Measurements from ENCODE around the gene GRM8.

GRM8 gene

DNA sequence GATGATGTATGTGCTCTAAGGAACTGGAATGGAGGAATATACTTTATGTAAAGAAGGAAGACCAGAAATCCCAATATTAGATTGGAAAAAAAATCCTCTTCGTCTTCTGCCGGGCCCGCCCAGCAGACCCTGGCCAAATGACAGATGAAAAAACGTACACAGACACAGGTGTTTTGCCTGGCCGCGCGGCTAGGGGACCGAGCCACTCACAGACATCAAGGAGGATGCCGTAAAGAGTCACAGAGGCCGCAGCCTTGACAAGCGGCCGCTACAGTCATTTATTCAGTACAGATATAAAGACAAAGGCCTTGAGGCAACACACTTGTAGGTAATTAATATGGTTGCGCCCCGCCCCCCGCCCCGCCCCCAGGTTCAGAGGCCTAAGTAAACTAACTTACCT, 594.1 kb downstream of the GRM8 start:
- no peak for DNase-seq (ENCODE audit: low read depth)

DNA sequence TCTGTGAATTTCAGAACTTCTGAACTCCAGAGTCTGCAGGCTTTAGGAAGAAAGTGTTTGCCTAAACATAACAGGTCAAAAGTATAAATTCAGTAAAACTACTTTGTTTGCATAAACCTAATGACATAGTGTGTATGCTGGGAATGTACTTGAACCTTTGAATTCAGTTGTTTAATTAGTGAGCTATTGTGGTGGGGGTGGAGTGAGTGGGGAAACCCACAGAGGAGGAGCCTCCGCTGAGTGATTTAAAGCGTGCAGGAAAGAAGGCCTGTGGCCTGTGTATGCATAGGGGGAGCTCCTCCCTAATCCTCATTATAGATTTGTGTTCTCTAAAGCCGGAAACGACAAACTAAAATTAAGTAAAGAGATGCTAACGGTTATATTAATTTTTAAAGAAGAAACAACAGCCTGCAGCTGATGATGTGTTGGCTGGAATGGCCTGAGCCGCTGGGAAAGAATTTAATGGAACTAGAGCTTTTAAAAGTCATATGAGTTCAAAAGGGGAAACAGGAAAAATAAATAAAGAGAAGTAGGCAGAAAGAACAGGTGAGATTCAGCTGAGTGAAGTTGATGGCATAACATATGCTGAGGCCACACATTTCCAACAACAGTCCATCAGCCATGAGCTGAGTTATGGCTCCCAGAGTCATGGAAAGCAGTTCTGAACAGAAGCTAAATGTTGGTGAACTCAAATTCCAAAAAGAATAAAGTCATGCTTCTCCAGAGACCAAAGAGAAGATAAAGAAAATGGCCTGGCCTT, 595.0 kb downstream of the GRM8 start:
- DNase-seq (ENCODE audit: low read depth) = no peak

DNA sequence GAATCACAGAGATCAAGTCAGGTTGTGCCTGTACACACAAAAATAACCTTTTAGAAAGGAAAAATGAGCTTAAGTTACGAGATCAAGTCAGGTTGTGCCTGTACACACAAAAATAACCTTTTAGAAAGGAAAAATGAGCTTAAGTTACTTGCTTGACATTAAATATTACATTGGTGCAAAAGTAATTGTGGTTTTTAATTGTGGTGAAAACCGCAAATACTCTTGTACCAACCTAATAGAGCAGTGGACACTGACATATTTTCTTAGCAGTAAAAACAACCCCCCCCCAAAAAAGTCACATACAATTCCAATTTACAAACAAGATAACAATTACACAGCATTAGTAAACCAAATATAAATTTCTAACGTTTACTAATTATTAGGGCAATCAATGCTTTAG, 595.6 kb downstream of the GRM8 start:
- DNase-seq (ENCODE audit: low read depth) = no peak

DNA sequence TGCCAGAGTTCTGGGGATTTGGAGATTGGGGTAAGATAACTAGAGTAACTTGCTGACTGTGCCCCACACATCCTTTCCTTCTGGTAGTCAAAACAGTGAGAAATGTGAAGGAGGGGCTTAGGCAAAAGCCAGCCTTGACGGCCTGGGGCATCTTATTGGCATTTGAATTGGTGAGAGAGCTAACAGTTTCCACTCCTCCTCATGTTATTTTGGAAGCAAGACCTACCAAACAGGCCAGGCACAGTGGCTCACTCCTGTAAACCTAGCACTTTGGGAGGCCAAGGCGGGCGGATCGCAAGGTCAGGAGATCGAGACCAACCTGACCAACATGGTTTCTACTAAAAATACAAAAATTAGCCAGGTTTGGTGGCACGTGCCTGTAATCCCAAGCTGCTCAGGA, 596.6 kb downstream of the GRM8 start:
- no peak for DNase-seq (ENCODE audit: low read depth)

DNA sequence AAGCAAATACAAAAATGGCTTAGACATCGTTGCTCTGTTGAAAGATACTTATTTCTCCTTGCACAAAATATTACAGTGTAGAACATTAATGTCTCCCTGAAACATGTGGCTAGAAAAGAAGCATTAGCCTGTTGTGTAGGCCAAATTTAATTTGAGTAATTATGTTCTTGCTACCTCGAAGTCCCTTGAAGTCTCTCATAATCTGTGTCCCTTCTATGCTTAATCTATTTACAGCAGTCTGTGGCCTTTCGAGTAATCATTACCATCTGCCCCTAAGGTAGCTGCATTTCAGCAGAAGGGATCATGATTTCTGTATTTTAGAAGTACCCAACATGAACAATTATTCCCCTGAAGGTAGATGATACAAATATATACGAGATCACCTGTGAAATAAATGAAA, 615.2 kb downstream of the GRM8 start:
- no peak for DNase-seq (ENCODE audit: low read depth)

DNA sequence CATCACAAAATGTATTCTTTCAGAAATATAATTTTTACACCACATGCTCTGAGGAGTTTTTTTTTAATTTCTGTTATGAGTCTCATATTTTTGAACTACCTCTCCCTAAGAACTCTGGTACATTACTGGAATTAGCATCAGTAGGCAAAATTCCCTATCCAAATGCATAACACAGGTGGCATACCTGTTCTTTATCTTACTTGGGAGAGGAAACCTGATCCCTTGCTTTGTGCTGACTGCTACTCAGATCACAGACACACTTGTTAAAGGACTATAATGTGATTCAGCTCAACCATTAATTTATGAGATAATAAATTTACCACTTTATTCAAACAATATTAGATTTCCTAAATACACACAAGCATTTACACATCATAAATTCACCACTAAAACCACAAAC, 617.2 kb downstream of the GRM8 start:
- no peak for DNase-seq (ENCODE audit: low read depth)

DNA sequence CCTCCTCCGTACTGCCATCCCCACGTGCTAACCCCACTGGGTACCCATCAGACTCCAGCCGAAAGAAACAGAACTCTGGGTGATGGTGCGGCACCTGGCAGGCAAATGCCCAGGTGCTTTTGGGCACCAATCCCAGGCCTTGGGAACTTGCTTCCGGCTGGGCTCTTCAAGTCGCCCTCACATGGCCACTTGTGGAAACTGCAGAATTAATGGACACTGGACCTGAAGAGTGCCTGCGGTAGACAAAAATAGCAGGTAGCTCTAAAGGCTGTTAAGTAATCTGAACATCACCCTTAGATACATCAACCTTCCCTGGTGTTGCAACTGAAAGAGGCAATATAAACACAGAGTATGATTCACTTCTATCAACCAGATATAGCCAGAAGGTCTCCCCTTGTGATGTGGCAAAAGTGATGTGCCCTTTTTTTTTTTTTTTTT, 644.4 kb downstream of the GRM8 start:
- no peak for DNase-seq (ENCODE audit: low read depth)

DNA sequence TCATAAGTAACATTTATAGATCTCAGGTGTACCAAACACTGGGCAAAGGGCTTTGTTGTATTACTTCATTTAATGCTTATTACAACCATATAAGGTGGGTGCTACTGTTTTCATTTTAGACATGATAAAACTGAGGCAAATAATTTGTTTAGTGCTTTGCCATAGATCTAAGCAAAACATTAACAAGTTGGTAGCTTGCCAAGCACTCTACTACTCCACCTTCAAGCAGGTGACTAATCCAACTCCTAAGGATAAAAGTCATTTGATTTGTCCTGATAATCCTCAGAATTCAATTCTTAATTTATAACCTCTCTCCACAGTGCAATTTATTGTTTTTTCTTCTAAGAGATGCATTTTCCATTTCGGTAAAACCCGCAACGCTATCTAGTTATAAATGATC, 646.4 kb downstream of the GRM8 start:
- no peak for DNase-seq (ENCODE audit: low read depth)

DNA sequence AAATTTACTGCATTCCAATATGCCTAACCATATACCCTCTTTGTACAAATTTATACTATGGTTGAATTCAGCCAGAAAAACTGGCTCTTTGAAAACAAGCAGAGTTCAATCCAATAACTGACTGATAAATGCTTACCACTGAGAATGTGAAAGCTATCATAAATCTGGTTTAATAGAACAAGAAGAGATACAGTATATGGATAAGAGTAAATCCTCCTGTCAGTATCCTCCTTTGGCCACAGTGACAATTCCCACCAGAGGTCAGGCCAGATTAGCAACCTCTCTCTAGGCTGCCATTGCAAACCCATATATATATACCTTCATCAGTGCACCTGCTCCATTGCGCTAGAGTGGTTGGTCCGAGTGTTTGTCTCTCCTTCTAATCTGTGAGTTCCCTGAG, 647.2 kb downstream of the GRM8 start:
- no peak for DNase-seq (ENCODE audit: low read depth)

DNA sequence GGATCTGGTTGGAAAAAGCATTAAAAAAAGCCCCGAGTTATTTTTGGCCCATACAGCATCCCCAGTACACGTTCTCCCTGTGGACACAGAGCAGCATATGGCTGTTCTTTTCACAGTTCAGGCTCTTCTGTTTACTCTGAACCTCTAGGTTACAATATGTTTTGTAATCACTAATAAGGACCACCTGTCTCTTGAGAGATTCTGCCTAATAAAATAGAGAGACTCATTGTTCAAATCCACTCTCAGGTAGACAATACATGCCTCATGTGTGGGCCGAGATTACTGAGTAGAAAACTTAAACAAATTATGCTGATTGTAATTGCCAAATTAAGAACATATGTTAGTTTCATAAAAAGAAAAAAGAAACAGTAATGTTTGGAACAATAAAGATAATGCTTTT, 647.7 kb downstream of the GRM8 start:
- DNase-seq (ENCODE audit: low read depth) = no peak

DNA sequence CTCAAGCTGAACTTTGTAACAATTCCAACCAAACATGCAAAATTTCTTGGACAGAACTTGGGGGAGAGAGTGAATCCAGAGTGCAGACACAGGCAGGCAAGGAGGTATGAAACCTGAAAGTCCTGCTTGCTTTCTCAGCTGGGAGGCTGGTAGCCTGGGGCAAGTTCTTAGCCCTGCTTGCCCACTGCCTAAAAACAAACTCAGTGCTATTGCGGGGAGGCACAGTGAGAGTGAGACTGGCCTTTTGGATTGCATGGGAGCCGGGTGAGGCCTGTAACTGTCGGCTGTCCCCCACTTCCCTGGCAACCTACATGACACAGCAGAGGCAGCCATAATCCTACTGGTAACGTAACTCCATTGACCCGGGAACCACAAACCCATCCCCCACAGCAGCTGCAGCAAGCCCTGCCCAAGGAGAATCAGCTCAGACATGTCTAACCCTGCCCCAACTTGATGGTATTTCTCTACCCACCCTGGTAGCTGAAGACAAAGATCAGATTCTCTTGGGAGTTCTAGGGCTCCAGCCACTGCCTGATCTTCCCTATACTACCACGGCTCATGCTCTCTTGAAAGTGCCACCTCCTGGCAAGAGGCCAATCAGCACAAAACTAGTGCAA, 663.6 kb downstream of the GRM8 start:
- DNase-seq (ENCODE audit: low read depth) = no peak

DNA sequence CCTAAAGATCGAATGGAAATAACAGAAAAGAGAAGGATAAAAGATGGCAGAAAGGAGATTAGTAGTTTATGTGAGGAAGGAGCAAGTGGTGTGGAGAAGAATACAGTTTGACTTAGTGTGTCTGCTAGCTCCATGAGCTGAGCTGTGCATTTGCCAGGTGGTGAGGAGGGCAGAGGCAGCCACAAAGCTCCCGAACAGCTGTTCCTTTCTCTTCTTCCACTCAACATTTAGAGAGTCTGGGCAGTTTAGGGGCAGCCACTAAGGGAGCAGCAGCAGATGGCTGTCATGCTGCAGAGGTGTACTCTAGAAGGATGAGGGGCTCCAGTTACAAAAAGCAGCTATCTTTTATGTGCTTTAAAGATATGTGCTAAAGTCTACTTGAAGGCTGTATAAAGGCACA, 674.4 kb downstream of the GRM8 start:
- no peak for DNase-seq (ENCODE audit: low read depth)

DNA sequence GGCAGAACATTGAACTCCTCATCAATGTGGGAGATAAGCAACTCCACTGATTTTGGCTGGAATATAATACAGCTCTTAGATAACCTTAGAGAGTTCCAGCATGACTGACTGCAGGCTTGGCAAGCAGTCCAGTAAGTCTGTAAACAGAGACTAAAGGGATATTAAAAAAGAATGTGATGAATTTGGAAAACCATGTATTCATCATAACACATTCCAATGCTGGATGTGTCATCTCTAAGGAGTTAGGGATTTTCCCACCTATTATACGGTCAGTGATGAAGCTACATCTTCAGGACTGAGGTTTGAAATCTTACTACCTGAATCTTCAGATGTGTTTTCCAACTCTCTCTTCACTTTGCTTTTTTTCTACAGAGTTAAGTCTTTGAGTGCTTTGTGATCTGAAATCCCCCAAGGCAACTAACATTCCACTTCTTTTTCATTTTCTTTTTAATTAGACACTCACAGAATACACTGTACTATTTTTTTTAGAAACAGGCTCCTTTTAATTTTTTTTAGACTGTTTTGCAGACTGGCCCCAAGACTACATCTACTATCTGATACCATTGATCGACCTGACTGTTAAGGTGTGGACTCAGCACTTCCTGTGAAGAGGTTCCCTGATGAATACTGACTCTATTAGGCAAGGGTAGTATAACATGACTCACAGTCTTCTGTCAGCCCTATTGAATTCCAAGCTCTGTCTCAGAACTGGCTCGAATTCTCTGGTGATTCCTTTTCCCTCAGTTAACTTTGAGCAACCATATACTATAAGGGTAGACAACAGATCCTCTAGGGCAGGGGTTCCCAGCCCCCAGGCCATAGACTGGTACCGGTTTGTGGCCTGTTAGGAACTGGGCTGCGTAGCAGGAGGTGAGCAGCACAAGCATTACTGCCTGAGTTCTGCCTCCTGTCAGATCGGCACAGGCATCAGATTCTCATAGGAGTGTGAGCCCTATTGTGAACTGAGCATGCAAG, 678.2 kb downstream of the GRM8 start:
- no peak for DNase-seq (ENCODE audit: low read depth)

DNA sequence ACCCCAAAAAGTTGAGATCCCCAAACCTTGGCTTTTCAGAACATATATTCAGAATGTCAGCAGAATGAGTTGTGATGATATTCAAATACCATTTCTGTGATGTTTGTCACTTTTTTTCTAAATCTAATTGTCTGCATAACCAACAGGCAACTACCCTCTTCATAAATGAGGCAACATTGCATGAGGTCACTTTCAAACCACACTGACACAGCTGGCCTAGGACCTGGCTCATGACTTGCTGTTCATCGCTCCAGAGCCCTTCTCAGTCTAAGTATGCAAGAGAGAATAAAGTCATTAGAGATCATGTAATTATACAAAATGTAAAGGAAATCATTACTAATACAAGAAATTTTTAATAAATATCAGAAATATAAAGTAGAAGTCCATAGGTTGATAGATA, 681.9 kb downstream of the GRM8 start:
- DNase-seq (ENCODE audit: low read depth) = no peak

DNA sequence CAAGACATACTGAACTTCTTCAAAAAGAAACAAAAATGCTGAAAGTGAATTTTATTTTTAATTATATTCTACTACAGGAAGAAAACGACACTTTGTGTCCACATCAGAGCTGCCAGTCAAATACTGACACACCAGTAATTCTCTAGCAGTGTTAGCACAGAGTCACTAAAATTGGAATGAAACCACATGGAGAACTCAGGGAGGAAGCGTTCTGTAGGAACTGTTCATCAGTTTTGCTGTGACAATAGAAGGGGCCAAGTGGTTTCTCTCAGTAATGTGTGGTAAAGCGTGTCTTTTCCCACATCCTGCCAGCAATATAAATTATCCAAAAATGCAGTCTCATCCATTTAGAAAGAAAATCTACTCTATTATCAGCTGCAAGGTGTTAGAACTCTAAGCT, 683.3 kb downstream of the GRM8 start:
- no peak for DNase-seq (ENCODE audit: low read depth)

DNA sequence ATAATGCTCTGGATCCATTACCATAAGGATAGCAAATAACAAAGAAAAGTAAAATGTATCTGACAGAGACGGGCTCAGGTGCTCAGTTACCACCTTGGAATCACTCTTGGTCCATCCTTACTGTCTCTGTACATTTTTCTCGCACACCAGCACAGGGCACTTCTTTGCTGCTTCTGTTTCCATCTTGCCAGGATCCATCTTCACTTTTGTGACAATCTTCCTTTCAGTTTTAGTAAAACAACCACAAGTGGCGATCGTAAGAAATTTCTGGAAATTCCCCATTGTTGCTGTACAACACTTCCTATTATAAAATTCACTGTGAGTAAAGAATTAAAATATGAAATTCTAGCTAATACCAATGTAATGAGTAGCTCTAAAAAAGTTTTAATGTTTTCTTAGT, 695.5 kb downstream of the GRM8 start:
- no peak for DNase-seq (ENCODE audit: low read depth)

DNA sequence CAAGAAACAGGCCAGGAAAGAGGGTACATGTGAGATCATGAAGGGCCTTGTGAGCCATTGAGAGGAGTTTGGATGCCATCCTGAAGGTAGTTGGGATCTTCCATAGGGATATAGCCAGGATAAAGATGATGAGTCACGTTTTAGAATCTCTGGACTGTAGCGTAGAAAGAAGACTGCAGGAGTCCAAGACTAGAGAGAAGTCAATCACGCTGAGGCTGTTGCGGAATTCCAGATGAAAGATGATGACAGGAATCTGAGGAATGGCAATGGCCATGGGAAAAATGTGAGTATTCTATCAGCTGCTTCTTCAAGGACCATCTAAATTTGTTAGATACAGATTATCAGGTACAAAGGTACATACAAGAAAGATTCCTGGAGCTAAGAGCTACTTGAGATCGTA, 711.3 kb downstream of the GRM8 start:
- DNase-seq (ENCODE audit: low read depth) = no peak

DNA sequence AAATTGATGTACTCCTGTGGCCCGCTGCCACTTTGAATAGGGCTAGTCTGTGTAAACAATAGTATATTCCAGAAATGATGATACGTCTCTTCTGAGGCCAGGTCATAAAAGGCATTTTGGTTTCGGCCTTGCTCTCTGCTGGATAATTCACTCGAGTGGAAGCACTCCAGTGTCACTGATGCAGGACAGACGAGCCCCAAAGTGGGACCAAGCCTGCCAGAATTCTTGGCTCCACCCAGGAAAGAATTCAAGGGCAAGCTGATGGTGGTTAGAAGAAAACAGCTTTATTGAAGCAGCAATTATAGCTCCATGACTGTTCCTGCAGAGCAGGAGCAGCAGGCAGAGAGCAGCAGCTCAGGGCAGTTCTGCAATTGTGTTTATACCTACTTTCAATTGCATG, 717.6 kb downstream of the GRM8 start:
- no peak for DNase-seq (ENCODE audit: low read depth)

DNA sequence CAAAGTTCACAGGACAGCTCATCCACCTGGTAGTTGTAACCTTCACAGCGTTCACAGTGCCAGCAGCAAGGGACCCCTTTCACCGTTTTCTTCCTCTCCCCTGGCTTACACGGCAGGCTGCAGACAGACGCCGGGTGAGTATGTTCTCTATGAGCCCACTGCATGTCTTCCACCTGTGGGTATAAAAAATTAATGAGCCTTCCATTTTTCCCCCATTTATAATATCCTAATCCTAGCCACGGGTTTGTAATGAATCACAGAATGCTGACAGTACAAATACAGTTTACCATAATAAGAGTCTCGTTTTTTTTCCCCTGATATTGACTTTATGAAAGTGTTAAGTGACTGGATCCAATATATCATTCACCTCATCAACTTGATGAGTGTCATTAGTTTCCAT, 719.0 kb downstream of the GRM8 start:
- no peak for DNase-seq (ENCODE audit: low read depth)

DNA sequence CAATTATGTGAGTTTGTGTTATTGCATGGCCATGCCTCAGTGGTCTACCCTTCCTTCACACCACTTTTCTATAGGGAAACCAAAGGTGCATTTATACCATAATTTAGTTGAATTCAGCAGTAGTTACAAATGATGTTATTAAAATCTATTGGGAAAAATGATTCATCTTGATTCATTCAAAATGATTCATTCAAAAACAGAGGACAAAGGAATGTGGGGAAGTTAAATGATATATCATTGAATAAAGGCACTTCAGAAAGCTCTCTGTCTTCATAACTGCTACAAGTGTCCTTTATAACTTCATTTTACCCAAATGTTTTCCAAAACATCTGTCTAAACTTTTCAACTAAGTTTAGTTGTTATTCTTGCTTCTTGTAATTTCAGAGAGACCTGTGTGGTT, 722.9 kb downstream of the GRM8 start:
- DNase-seq (ENCODE audit: low read depth) = no peak

DNA sequence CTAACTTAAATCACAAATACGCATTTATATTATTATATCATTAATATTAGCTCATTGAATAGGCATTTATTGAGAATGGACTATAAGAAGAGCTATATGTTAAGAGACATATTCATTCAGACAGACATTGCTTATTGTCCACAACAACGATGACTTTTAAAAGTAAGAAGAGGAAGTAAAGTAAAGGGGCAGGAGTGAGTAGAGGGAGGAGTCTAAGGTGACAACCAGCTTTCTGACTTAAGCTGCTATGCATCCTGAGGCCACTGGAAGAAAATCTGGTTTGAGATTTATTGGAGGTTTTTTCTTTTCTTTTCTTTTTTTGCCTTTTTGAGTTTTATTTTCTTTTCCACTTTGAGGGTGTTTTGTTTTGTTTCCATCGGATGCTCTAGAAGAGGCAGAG, 723.5 kb downstream of the GRM8 start:
- DNase-seq (ENCODE audit: low read depth) = no peak

DNA sequence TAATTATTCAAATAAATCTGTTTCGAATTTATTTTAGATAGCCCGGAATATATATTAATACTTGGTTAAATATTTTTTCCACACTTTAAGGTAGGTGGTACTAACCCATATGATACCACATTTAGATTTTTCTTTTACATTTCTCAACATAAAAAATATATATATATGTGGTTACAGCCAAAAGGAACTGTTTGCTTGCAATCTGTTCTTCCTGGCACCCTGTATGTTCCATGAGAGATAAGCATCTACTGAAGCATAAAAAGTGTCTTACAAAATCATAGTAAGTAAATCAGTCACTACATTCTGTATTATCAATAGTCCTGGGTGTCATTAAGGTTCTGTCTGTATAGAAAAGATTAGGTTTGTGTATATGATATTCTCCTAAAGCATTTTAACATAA, 726.8 kb downstream of the GRM8 start:
- no peak for DNase-seq (ENCODE audit: low read depth)

DNA sequence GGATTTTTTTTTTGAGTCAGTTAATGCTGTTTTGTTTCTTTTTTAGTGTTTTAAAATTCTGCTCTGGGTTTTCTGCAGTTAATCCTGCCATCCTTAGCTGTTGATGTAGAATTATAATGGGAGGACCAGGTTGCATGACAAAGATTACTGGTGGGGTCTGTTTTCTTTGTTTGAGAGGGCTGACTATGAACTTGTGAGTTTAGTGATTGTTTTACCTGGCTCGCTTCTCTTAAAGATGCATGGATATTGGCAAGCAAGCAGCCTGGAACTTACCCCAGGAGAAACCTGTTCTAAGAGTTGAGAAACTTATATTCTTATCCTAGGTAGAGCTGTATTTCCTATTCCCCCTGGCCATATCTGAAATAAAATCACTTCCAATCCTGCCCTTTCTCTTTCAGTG, 727.8 kb downstream of the GRM8 start:
- DNase-seq (ENCODE audit: low read depth) = no peak

Measured in stimulated activated CD8-positive, alpha-beta memory T cell treated with anti-CD3 and anti-CD28 coated beads, Interleukin-12 subunit alpha, Interleukin-12 subunit beta, amount 100 ng/mL, for 4 hours (primary cell).